ENCODE results near the gene LYPD1. TPM values are rescaled to one million over a fixed set of nuclear protein-coding genes. Genes with fewer than 3 reads are reported as not detected.

The LYPD1 gene
- polyA plus RNA-seq, 2 of the 4 experiments (the other 2 are of a cell fraction), result 3.6 to 12.0 TPM

DNA sequence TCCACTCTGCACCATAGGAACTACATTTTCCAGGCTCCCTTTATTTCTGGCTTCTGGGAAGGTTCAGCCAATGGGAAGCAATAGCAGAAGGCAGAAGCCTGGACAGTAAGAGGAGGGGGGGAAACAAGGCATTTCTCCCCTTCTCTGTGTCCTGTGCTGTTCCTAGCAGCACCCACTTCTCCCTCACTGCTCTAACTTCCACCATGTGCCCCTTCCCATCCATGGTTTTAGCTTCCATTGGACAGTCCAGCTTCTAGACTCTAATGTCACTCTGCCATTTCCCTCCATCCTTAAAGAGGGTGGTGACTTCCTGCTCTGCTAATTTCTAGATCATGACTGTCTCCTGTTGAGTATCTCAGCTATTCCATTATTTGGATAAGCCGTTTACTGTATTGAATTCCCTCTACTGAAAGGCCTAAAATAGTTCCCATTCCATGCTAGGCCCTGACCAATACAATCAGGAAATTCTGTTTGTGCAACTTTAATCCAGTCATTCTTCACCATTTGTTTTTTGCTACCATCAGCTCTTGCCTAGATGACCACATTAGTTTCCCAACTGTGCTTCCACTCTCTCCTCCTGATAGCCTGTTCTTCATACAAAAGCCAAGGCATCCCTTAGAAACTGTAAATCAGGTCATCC is 20.8 kb upstream of the LYPD1 start:
- H3K4me3 ChIP-seq, result no peak overlapping the region
- POLR2A ChIA-PET, result no interaction called here
- 19% methylated on average over 1 of the region's 1 CpG for WGBS (ENCODE audit: missing lambda C conversion rate)
- ATAC-seq (no peak), FAIRE-seq (no peak), DNase-seq (ENCODE audit: low read depth in 1 of 2, low spot score in 1 of 2) (no peak)
- no peaks in the 10 kb centered on the region for H3K9me3 ChIP-seq
- no peaks in the 10 kb centered on the region for H3K4me1 ChIP-seq
- CTCF ChIA-PET, result no interaction called here
- TF ChIP-seq MAZ (IDR thresholded peaks at IDR 0.05; ENCODE audit: borderline replicate concordance, low read depth, low read length) (no peak), CBX8 (IDR thresholded peaks at IDR 0.05) (no peak)
- no peak overlapping the region for H3K27ac ChIP-seq
- no peak overlapping the region for H3K4me2 ChIP-seq

DNA sequence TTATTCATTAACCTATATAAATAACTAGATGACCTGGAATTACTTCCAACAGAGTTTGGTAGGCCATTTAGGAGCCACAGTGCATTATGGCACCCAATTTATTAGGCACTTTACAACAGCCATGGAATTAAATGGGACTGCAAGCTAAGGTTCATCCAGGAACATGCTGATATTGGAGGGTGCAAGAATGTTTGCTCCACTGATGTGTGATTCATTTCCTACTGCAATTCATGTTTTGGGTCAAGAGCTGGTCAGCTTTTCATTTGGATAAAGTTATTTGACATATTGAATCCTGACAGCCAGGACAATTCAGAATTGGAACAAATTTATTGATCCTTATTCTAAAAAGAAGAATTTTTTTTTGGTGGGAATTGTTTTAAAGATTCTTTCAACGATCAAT is 11.8 kb upstream of the LYPD1 start:
- no peak for DNase-seq (ENCODE audit: low read depth in 1 of 2, low spot score in 1 of 2)
- CTCF ChIA-PET, result interaction anchor here (0.8 to 1.1 kb wide), 2 partner anchors 321 to 1162 kb away, joined by 3 read pairs; no protein-coding TSS in a partner anchor
- TF ChIP-seq ZSCAN20 (CRISPR knock-in tag; IDR thresholded peaks at IDR 0.05) (no peak), CHD2 (IDR thresholded peaks at IDR 0.05; ENCODE audit: low read length, partially characterized antibody) (no peak), MAX (IDR thresholded peaks at IDR 0.05) (no peak), ZNF302 (CRISPR knock-in tag; IDR thresholded peaks at IDR 0.05) (no peak), CTCF (IDR thresholded peaks at IDR 0.05) (no peak), ZC3H11A (IDR thresholded peaks at IDR 0.05) (no peak), MAZ (IDR thresholded peaks at IDR 0.05; ENCODE audit: borderline replicate concordance, low read depth, low read length) (no peak), KDM5A (IDR thresholded peaks at IDR 0.05) (no peak), FOSB (CRISPR knock-in tag; IDR thresholded peaks at IDR 0.05) (no peak), SREBF2 (IDR thresholded peaks at IDR 0.05) (no peak), JUNB (IDR thresholded peaks at IDR 0.05) (no peak), NPAS2 (CRISPR knock-in tag; IDR thresholded peaks at IDR 0.05; ENCODE audit: borderline replicate concordance) (no peak), EHF (CRISPR knock-in tag; IDR thresholded peaks at IDR 0.05) (no peak), ATOH8 (CRISPR knock-in tag; IDR thresholded peaks at IDR 0.05; ENCODE audit: low read depth) (no peak), ZFP36 (IDR thresholded peaks at IDR 0.05; ENCODE audit: borderline replicate concordance, partially characterized antibody) (no peak), KDM1A (IDR thresholded peaks at IDR 0.05; ENCODE audit: low read depth) (no peak), RFX5 (IDR thresholded peaks at IDR 0.05) (no peak), RNF2 (IDR thresholded peaks at IDR 0.05; ENCODE audit: borderline replicate concordance, low read depth) (no peak)
- TF ChIP-seq, protein P1, sequence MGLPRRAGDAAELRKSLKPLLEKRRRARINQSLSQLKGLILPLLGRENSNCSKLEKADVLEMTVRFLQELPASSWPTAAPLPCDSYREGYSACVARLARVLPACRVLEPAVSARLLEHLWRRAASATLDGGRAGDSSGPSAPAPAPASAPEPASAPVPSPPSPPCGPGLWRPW (IDR thresholded peaks at IDR 0.05), result no peak
- TF ChIP-seq, protein P2, sequence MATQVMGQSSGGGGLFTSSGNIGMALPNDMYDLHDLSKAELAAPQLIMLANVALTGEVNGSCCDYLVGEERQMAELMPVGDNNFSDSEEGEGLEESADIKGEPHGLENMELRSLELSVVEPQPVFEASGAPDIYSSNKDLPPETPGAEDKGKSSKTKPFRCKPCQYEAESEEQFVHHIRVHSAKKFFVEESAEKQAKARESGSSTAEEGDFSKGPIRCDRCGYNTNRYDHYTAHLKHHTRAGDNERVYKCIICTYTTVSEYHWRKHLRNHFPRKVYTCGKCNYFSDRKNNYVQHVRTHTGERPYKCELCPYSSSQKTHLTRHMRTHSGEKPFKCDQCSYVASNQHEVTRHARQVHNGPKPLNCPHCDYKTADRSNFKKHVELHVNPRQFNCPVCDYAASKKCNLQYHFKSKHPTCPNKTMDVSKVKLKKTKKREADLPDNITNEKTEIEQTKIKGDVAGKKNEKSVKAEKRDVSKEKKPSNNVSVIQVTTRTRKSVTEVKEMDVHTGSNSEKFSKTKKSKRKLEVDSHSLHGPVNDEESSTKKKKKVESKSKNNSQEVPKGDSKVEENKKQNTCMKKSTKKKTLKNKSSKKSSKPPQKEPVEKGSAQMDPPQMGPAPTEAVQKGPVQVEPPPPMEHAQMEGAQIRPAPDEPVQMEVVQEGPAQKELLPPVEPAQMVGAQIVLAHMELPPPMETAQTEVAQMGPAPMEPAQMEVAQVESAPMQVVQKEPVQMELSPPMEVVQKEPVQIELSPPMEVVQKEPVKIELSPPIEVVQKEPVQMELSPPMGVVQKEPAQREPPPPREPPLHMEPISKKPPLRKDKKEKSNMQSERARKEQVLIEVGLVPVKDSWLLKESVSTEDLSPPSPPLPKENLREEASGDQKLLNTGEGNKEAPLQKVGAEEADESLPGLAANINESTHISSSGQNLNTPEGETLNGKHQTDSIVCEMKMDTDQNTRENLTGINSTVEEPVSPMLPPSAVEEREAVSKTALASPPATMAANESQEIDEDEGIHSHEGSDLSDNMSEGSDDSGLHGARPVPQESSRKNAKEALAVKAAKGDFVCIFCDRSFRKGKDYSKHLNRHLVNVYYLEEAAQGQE (IDR thresholded peaks at IDR 0.05), result no peak
- POLR2A ChIA-PET, result no interaction called here
- no peak overlapping the region for H3K4me2 ChIP-seq
- H3K4me1 ChIP-seq, result peaks cover 9% of the 10 kb centered on the region; the same call in 1 of the 3 replicates
- no peak overlapping the region for H3K27ac ChIP-seq
- no peaks in the 10 kb centered on the region for H3K9me3 ChIP-seq
- FAIRE-seq, result no peak
- no peak overlapping the region for H3K4me3 ChIP-seq
- 8% methylated on average over 1 of the region's 1 CpG for WGBS (ENCODE audit: missing lambda C conversion rate)
- no peak for ATAC-seq

All from A549 (cell line).